ENCODE measurements around the gene ALK.

ALK gene

GRCh38 chr2:29872870-29873269, 48.5 kb downstream of the ALK start:
- TF ChIP-seq REST (IDR thresholded peaks at IDR 0.05; ENCODE audit: low read depth) (no peak), RAD21 (IDR thresholded peaks at IDR 0.05; ENCODE audit: low read depth) (no peak), FOXM1 (IDR thresholded peaks at IDR 0.05; ENCODE audit: borderline replicate concordance, low read depth) (no peak), USF1 (IDR thresholded peaks at IDR 0.05) (no peak), TAF1 (IDR thresholded peaks at IDR 0.05; ENCODE audit: low read depth) (no peak), EGR1 (IDR thresholded peaks at IDR 0.05) (no peak), TEAD4 (IDR thresholded peaks at IDR 0.05) (no peak), ZBTB7A (IDR thresholded peaks at IDR 0.05; ENCODE audit: low read depth) (no peak), MAX (IDR thresholded peaks at IDR 0.05) (no peak), TCF12 (IDR thresholded peaks at IDR 0.05; ENCODE audit: low read depth) (no peak), CREB1 (IDR thresholded peaks at IDR 0.05; ENCODE audit: low read depth) (no peak), CEBPB (IDR thresholded peaks at IDR 0.05) (no peak), NFIC (IDR thresholded peaks at IDR 0.05) (no peak)

GRCh38 chr2:29871541-29871940, 49.8 kb downstream of the ALK start:
- TF ChIP-seq FOXM1 (IDR thresholded peaks at IDR 0.05; ENCODE audit: borderline replicate concordance, low read depth) = no peak
- TF ChIP-seq ZBTB7A (IDR thresholded peaks at IDR 0.05; ENCODE audit: low read depth) = no peak
- TF ChIP-seq TEAD4 (IDR thresholded peaks at IDR 0.05) = no peak
- TF ChIP-seq EGR1 (IDR thresholded peaks at IDR 0.05) = no peak
- no peak for TF ChIP-seq NFIC (IDR thresholded peaks at IDR 0.05)
- no peak for TF ChIP-seq TAF1 (IDR thresholded peaks at IDR 0.05; ENCODE audit: low read depth)
- no peak for TF ChIP-seq MAX (IDR thresholded peaks at IDR 0.05)
- TF ChIP-seq RAD21 (IDR thresholded peaks at IDR 0.05; ENCODE audit: low read depth) = no peak
- no peak for TF ChIP-seq EP300 (IDR thresholded peaks at IDR 0.05; ENCODE audit: borderline replicate concordance)

- TF ChIP-seq USF1 (IDR thresholded peaks at IDR 0.05) = no peak
- no peak for TF ChIP-seq CREB1 (IDR thresholded peaks at IDR 0.05; ENCODE audit: low read depth)
- TF ChIP-seq REST (IDR thresholded peaks at IDR 0.05; ENCODE audit: low read depth) = no peak
- no peak for TF ChIP-seq ZBTB7A (IDR thresholded peaks at IDR 0.05; ENCODE audit: low read depth)
- no peak for TF ChIP-seq EP300 (IDR thresholded peaks at IDR 0.05; ENCODE audit: borderline replicate concordance)
- no peak for TF ChIP-seq NFIC (IDR thresholded peaks at IDR 0.05)
- no peak for TF ChIP-seq CEBPB (IDR thresholded peaks at IDR 0.05)
- TF ChIP-seq TCF12 (IDR thresholded peaks at IDR 0.05; ENCODE audit: low read depth) = no peak
- TF ChIP-seq FOXM1 (IDR thresholded peaks at IDR 0.05; ENCODE audit: borderline replicate concordance, low read depth) = no peak
- TF ChIP-seq RAD21 (IDR thresholded peaks at IDR 0.05; ENCODE audit: low read depth) = no peak
- TF ChIP-seq TEAD4 (IDR thresholded peaks at IDR 0.05) = no peak
- TF ChIP-seq MAX (IDR thresholded peaks at IDR 0.05) = no peak
- no peak for TF ChIP-seq EGR1 (IDR thresholded peaks at IDR 0.05)
- TF ChIP-seq TAF1 (IDR thresholded peaks at IDR 0.05; ENCODE audit: low read depth) = no peak
- TF ChIP-seq YY1 (IDR thresholded peaks at IDR 0.05; ENCODE audit: low read depth) = no peak
Observed at GRCh38 chr2:29865512-29865911, 55.9 kb downstream of the ALK start.

- TF ChIP-seq TEAD4 (IDR thresholded peaks at IDR 0.05) = no peak
Observed at GRCh38 chr2:29864988-29865387, 56.4 kb downstream of the ALK start.

- TF ChIP-seq MAX (IDR thresholded peaks at IDR 0.05) = no peak
- TF ChIP-seq RAD21 (IDR thresholded peaks at IDR 0.05; ENCODE audit: low read depth) = no peak
Observed at GRCh38 chr2:29855924-29856639, 65.3 kb downstream of the ALK start.

GRCh38 chr2:29850794-29851193, 70.6 kb downstream of the ALK start:
- TF ChIP-seq EGR1 (IDR thresholded peaks at IDR 0.05) = no peak
- no peak for TF ChIP-seq ZBTB7A (IDR thresholded peaks at IDR 0.05; ENCODE audit: low read depth)
- TF ChIP-seq REST (IDR thresholded peaks at IDR 0.05; ENCODE audit: low read depth) = no peak
- no peak for TF ChIP-seq EP300 (IDR thresholded peaks at IDR 0.05; ENCODE audit: borderline replicate concordance)
- no peak for TF ChIP-seq MAX (IDR thresholded peaks at IDR 0.05)
- TF ChIP-seq TEAD4 (IDR thresholded peaks at IDR 0.05) = no peak
- TF ChIP-seq CREB1 (IDR thresholded peaks at IDR 0.05; ENCODE audit: low read depth) = no peak
- TF ChIP-seq USF1 (IDR thresholded peaks at IDR 0.05) = no peak
- TF ChIP-seq TCF12 (IDR thresholded peaks at IDR 0.05; ENCODE audit: low read depth) = no peak
- TF ChIP-seq NFIC (IDR thresholded peaks at IDR 0.05) = no peak
- no peak for TF ChIP-seq RAD21 (IDR thresholded peaks at IDR 0.05; ENCODE audit: low read depth)
- no peak for TF ChIP-seq FOXM1 (IDR thresholded peaks at IDR 0.05; ENCODE audit: borderline replicate concordance, low read depth)
- TF ChIP-seq YY1 (IDR thresholded peaks at IDR 0.05; ENCODE audit: low read depth) = no peak
- no peak for TF ChIP-seq CEBPB (IDR thresholded peaks at IDR 0.05)
- TF ChIP-seq TAF1 (IDR thresholded peaks at IDR 0.05; ENCODE audit: low read depth) = no peak

Measured in Ishikawa (cell line).